TTC549 (cell line): ENCODE data around the gene CRTC1.

Experiments used
- FAIRE-seq: peaks from 2 replicates; lab custom pipeline; 2012; peaks lifted over from hg19 to GRCh38; lab: Jason Lieb, UNC

CRTC1 gene

DNA sequence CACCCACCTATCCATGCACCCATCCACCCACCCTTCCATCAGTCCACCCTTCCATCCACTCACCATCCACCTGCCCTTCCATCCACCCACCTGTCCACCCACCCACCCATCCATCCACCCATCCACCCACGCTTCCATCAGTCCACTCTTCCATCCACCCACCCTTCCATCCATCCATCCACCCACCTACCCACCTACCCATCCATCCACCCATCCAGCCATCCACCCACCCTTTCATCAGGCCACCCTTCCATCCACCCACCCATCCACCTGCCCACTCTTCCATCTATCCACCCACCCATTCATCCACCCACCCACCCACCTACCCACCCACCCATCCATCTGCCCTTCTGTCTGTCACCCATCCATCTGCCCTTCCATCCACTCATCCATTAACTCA is 29.6 kb upstream of the CRTC1 start:
- FAIRE-seq = no peak

DNA sequence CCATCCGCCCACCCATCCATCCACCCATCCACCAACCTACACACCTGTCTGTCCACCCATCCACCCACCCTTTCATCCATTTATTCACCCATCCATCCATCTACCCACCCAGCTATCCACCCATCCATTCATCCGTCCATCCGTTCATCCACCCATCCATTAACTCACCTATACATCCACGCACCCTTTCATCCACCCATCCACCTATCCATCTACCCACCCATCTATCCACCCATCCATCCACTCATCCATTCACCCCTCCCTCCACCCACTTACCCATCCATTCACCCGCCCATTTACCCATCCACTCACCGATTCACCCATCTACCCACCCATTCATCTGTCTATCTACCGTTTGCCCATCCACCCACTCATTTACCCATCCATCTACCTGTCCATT is 29.0 kb upstream of the CRTC1 start:
- FAIRE-seq = no peak

DNA sequence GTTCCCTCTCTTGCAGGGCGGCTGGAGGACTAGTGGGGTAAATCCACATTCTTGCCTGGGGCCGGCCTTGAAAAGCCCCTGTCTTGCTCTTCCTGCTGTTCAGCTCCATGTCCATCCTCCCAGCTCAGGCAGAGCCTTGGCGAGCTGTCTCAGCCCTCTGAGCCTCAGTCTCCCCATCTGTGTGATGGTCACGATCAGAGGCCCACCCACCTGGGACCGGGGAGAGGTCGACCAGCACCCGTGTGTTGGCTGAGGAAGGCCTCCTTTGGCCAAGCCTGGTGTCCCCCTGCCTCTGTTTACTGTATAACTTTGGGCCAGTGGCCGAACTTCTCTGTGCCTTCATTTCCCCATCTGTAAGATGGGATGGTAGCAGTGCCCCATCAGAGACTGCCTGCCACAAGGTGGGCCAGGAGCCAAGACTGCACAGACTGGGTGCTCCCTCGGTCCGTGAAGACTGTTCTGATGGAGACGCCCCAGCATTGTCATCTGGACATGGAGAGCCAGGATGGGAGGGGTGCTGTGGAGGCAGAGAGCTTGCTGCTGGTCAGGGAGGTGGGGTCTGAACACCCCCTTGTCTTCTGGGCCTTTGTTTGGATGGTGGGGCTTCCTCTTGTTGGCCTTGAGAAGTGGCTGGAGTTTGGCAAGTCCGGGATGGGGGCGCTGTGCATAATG is 28.2 kb upstream of the CRTC1 start:
- no peak for FAIRE-seq

DNA sequence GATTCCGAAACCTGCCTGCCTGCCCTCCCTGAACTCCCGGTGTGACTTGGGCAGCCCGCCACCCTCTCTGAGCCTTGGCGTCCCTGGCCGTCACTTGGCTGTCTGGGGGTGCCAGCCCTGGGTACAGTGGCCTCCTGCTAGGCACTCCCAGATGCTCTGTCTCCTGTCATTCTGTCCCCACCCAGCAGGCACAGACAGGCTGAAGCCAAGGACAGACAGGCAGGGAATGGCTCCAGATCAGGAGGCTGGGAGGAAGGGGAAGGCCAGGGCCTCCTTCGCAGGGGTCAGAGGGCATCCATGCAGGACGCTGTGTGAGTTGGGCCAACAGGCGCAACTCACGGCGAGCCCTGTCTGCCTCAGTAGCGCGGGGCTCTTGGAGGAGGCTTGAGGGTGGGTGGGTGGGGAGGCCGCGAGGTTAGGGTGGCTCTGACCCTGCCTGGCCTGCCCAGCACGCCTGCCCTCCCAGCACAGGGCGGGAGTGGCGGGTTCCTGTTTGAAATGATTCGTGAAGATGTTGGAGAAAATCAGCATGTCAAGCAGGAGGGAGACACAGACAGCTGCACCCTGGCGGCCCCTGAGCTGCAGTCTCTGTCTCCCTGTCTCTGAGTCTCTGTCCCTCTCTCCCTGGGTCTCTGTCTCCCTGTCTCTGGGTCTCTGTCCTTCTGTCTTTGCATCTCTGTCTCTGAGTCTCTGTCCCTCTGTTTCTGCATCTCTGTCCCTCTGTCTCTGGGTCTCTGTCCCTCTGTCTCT is 27.0 kb upstream of the CRTC1 start:
- no peak for FAIRE-seq

DNA sequence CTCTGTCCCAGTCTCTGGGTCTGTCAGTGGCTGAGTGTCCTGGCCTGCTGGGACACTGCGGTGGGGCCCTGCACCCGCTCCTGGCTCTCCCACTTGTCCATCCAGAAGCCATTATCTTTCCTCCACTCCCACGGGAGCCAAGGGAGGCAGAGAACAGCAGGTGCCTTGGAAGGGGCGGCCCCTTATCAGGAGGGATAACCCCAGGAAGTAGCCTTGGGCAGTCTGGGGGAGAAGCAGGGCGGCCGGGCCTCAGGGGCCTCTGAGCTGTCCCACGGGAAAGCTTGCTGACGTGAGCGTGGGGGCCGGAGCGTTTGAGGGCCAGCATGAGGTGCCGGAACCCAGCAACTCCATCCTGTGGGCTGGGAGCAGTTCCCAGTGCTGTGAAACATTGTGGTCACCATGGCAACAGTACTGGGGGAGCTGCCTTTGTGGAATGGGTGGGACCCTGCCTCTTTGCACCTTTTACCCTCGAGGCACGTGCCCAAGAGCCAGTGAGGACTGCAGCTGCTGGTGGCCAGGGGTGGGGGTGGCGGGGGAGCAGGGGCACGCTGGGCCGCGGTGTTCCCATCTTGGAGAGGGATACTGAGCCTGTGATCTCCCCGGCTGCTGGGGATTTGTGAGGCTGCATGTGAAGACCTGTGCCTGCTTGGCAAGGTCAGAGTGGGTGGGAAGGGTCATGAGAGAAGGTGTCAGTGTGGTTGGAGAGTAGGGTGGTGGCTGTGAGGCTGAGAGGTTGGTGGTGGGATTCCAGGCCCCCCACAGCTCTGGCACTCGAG is 25.7 kb upstream of the CRTC1 start:
- FAIRE-seq = no peak

DNA sequence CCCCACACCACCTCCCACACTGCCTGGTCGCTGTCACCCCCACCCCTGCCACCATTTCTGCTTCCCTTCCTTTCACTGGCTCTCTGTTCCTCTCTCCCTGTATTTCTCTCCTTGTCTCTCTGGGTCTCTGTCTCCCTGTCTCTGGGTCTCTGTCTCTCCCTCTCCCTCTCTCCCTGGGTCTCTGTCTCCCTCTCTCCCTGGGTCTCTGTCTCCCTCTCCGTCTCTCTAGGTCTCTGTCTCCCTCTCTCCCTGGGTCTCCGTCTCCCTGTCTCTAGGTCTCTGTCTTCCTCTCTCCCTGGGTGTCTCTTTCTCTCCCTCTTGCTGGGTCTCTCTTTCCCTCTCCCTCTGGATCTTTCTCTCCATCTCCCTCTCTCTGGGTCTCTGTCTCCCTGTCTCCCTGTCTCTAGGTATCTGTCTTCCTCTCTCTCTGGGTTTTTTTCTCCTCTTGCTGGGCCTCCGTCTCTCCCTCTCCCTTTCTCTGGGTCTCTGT is 25.1 kb upstream of the CRTC1 start:
- FAIRE-seq = no peak

DNA sequence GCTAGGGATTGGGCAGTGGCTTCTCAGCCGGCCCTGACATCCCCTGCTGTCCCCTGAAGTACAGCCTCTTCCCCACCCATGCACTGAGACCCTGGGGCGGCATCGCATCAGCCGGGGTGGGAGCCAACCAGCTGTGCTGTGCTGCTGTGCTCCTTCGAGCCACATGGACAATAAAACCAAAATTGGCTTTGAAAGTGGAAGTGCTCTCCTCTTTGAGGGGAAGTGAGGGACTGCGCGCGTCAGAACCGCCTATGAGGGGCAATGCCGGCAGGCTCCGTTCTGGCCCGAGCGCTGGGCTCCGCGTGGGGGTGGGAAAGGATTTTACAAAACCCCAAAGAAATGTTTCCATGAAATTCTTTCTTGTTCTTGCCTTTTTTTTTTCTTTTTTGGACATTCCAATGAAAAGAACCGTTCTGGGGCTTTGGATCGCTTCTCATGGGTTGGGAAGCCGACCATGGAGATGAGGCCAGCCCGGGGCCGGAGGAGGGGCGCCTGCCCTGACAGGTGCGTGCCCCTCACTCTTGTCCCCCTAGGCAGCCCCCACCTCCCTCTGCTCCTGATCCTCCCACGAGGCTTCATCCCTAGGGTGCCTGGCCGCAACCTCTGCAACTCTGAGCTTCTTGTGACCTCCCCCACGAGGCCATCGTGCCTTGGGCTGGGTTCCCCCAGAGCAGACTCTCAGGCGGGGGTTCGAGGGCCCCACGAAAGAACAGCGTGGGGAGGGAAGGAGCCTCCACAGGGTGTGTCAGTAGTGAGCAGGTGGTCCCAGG is 24.0 kb upstream of the CRTC1 start:
- no peak for FAIRE-seq

DNA sequence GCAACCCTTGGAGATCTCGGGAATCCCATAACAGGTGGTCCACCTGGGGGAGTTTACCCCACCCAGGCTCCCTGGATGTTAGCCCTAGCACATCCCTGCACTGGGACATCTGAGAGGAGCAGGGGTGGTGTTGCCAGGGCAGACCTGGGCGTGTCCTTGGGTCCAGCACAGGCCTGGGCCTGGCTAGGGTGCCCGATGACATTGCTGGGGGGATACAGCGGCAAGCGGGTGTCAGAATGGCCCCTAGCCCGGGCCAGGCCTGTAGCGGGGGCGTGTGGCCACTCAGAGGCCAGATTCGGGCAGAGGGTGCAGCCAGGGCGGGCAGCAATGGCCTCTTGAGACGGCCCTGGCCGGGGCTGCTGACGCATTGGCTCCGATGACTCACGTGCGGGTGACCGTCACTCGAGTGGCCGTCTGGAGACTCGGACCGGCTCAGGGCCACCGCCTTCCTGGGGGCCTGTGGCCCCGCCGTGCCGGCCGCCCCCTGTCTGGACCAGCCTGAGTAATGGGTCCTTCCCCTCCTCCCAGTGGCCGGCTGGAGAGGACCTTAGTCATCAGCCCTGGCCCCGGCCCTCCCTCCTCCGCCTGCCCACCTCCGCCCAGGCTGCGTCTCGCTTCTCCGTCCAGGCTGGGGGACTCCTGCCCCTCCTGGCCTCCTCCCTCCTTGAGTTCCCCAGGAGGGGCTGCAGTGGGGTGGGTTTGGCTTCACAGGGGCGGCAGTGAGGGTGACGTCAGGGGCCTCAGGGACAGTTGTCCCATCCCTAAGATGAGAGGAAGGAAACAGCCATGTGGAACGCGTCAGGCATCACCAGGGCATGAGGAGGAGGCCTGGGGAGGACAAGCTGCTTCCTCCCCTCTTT is 23.2 kb upstream of the CRTC1 start:
- FAIRE-seq = no peak

DNA sequence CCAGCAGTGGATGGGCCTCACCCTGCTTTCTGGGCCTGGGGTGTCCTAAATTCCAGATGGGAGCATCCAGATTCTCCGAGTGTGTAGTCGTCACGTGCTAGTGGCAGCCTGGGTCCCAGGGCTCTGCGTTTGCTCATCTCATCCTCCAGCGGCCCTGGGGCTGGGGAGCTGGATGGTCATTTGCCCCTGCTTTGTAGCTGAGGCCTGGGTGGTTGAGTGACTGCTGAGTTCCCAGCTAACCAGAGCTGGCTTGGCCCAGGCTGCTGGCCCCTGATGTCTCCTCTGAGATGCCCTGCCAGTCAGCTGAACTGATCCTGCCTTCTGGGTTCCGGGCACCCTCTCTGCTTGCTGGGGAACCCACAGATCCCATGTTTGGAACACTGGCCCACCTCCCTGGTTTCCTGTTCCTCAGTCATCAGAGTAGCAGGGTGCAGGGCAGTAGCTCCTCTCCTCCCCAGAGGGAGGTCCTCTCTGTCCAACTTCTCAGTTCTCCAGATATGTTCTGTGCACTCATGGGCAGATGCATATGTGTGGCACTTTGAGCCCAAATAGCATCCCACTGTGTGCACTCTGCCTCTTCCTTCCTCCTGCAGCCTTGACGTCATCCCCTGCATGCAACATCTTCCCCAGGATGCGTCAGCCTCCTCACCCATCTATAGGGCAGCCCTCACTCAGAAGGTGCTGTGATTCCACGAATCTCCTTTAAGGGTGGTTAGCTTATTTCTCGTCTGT is 22.4 kb upstream of the CRTC1 start:
- FAIRE-seq = no peak

DNA sequence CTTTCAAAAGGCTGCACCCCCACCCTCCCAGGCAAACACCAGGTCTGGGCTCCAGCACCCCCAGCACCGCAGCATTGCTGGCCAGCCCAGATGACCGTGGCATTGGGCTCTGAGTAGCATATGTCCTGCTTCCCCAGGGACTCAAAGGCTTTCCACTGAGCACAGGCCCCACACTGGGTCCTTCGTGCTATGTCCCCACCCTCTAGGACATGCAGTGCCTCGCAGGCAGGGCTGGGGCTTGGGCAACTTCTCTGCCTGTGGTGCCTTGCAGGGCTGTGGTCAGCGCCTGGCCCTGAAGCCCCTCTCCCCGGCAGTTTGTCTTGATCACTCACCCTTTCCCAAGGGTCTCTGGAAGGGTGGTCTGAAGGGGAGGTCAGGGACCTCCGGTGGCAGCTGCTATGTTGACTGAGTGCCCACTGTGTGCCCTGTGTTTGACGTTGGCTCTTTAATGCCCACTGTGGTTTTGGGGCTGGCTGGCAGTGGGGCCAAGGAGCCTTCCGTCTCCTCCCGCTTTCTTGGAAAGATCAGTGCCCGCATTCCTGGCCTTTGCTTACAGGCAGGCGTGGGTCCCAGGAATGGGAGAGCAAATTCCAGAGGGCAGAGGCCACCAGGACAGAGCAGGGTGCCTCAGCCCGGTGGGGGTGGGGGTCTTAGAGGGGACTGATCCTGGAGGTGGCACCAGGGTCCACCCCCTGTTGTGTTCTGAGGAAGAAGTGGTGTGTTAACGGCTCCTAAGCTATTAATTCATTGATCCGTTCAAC is 20.3 kb upstream of the CRTC1 start:
- FAIRE-seq = no peak

DNA sequence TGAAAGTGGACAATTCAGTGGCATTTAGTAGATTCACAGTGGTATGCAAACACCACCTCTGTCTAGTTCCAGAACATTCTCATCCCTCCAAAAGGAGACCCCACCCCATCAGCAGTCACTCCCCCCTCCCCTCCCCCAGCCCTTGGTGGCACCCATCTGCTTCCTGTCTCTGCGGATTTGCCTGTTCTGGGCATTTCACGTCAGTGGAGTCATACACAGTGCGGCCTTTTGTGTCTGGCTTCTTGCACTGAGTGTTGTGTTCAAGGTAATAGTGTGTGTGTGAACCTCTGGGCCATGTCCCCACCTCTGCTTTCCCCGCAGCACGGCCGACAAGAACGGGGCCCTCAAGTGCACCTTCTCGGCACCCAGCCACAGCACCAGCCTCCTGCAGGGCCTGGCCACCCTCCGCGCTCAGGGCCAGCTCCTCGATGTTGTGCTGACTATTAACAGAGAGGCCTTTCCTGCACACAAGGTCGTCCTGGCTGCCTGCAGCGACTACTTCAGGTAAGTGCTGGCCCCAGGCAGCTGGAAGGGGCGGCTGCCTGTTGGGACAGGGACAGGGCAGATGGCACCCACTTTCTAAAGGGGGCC is 19.4 kb upstream of the CRTC1 start:
- no peak for FAIRE-seq

DNA sequence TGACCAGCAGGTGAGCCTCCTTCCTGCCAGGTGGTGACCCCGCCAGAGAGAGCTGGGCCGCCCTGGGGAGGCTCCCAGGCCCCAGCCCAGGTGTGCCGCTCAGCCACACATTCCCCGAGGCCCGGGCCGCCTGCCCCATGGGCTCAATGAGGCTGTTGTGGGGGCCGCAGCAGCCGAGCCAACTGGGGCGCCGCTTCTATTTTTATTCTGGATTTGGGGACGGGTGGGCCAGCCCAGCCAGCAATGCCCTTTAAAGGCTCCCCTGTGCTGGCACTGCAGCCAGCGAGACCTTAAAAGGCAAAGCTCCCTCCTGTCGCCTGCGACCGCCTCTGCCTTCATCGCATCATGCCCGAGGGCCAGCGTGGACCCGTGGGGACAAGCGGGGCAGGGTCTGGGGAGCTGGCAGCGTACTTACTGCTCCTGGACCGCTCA is 17.7 kb upstream of the CRTC1 start:
- no peak for FAIRE-seq

DNA sequence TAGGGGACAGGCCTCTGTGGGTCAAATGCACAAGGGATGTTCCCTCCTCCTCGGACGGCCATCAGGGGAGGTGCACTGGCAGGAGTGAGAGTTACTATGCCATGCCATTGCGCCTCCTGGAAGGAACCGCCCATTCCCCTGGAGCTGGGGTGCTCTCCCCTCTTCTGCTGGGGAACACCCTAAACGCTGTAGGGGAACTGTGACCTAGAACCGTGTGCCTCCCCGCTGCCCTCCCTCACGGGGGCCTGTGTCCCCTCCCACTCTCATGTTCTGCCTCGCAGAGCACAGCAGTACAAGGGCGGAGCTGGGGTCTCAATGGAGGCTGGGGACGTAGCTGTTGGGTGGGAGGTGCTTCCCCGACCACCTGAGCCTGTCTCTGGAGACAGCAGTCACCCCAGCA is 17.2 kb upstream of the CRTC1 start:
- FAIRE-seq = no peak

DNA sequence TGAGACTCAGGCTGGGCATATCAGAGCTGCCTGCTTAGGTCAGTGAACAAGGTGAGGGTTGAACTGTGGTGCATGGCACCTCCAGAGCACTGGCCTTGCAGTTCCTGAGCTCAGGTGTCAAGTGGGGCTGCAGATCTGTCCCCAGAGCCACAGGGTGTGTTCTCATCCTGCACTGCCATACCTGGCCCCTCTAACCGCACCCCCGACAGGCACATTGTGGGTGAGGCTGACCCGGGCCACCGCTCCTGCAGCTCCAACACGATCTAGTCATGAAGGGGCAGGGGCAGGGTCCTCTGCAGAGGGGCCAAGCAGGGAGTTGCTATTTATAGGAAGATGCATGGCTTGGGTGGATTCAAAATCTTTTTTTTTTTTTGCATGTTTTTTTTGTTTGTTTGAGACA is 16.7 kb upstream of the CRTC1 start:
- no peak for FAIRE-seq

DNA sequence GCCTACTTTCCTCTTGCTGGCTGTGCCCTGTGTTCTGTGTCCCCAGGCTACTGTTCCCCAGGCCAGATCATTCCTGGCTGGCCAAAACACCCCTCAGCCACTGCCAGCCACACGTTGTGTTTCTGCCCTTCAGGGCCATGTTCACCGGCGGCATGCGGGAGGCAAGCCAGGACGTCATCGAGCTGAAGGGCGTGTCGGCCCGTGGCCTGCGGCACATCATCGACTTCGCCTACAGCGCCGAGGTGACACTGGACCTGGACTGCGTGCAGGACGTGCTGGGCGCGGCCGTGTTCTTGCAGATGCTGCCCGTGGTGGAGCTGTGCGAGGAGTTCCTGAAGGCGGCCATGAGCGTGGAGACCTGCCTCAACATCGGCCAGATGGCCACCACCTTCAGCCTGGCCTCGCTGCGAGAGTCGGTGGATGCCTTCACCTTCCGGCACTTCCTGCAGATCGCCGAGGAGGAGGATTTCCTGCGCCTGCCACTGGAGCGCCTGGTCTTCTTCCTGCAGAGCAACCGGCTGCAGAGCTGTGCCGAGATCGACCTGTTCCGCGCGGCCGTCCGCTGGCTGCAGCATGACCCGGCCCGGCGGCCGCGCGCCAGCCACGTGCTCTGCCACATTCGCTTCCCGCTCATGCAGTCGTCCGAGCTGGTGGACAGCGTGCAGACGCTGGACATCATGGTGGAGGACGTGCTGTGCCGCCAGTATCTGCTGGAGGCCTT is 15.8 kb upstream of the CRTC1 start:
- no peak for FAIRE-seq

DNA sequence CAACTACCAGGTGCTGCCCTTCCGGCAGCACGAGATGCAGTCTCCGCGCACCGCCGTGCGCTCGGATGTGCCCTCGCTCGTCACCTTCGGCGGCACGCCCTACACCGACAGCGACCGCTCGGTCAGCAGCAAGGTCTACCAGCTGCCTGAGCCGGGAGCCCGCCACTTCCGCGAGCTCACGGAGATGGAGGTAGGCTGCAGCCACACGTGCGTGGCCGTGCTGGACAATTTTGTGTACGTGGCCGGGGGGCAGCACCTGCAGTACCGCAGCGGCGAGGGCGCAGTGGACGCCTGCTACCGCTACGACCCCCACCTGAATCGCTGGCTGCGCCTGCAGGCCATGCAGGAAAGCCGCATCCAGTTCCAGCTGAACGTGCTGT is 15.2 kb upstream of the CRTC1 start:
- no peak for FAIRE-seq

DNA sequence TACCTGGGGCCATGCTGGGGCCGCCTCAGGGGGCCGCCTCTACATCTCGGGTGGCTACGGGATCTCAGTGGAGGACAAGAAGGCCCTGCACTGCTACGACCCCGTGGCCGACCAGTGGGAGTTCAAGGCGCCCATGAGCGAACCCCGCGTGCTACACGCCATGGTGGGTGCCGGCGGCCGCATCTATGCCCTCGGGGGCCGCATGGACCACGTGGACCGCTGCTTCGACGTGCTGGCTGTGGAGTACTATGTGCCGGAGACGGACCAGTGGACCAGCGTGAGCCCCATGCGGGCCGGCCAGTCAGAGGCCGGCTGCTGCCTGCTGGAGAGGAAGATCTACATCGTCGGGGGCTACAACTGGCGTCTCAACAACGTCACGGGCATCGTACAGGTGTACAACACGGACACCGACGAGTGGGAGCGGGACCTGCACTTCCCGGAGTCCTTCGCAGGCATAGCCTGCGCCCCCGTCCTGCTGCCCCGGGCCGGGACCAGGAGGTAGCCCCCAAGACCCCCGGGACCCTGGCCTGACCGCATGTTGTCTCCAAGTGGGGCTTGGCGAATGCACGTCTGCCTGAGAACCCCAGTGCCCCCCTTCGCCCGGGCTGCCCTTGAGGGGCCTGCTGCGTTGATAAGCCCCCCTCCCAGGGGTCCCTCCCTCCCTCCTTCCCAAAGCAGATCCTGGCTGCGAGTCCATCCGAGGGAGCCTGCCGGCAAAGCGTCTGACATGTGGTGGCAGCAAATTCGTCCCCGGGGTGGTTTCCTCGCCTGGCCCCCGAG is 14.5 kb upstream of the CRTC1 start:
- no peak for FAIRE-seq

DNA sequence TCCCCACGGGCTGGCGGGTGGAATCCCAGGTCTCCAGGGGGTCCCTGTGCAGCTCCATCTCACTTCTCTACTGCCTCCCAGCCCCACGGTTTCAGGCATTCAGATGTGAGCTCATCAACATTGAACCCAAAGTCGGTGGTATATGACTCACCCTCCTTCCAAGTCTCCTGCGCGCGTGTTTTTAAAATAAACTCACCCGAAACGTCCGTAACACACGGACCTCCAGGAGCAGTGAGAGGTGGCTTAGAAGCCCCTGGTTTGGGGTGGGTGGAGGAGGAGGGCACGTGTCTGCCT is 14.0 kb upstream of the CRTC1 start:
- no peak for FAIRE-seq
